GM21723 (cell line): ENCODE data around the gene ENO2.

ENCODE experiments used
- ATAC-seq: cut with Tn5 transposase; IDR thresholded peaks from one replicate; pipeline ENCODE4 v1.9.1; 2021; ENCODE audit warnings: mild to moderate bottlenecking, moderate library complexity; ENCODE audit not compliant: unreplicated experiment

ENO2 gene

DNA sequence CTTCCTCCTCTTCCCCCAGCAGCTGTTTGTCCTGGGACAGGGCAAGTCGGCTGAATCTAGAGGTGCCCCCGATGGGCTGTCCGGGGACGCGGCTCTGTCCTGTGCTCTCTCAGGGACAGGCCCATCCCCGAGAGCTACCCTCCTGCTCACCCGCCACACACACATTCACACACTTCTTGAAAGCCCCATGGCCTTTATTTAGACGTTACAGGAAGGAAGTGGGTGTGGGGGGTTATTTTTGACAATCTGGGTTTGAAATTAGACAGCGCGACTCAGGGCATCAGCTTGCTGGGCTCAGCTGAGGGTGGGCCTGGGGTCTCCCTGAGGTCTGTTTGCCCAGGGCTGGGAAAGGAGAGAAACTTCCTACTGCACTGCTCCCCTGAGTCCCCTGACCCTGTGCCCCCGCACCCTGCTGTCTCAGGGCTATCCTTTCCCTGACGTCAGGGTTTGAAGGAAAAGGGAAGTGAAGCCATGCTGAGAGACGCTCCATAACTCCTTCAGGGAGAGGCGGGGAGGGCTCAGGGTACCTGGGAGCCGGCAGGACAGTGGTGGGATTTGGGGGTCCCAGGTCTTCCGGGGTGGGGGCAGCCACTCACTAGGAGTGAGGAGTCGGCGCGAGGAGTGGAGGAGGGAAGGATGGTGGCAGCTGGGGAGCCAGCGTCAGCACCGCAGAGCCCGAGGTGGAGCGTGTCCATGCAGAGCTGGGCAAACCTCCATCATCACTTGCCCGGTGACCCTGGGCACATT lies 44.9 kb downstream of the ENO2 start:
- ATAC-seq, result peak; percentile 45

DNA sequence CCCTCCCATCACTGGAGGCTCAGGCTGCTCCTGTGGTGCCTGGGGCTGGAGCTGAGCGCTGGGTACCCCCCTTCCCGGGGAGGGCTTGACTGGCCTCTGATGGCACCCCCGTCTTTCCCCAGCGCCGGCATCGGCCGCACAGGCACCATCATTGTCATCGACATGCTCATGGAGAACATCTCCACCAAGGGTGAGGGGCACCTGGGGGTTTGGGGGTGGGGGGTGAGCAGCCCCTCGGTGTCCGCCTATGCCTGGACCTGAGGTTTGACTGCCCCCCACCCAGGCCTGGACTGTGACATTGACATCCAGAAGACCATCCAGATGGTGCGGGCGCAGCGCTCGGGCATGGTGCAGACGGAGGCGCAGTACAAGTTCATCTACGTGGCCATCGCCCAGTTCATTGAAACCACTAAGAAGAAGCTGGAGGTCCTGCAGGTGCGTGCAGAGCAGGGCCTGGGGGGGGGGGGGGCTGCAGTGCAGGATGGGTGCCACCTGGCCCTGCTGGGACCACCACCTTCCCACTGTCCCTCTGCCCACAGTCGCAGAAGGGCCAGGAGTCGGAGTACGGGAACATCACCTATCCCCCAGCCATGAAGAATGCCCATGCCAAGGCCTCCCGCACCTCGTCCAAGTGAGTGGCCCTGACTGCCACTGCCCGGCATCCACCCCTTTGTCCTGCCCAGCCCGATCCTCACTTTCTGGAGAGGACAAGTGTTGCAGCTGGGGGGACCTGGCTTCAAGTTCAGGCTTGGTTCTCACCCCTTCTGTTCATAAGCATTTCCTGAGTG lies 45.6 kb downstream of the ENO2 start:
- no peak for ATAC-seq

DNA sequence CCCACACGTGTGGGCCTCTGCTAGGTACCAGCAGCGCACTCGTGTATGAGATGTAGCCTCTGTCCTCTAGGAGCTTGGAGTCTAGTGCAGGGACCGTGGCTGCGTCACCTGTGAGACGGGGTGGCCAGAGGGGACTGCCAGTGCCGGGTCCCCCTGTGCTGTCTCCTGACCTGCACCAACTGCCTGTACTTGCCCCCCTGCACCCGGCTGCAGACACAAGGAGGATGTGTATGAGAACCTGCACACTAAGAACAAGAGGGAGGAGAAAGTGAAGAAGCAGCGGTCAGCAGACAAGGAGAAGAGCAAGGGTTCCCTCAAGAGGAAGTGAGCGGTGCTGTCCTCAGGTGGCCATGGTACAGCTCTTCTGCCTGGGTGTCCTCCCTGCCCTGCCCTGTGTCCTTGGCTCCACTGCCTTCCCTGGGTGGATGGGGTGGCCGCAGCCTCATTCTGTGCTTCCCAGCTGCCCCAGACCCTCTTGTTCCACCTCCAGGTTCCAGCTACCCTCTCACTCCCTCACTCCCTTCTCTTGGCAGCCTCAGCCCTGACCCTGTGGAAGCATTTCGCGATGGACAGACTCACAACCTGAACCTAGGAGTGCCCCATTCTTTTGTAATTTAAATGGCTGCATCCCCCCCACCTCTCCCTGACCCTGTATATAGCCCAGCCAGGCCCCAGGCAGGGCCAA lies 46.4 kb downstream of the ENO2 start:
- peak; percentile 30 for ATAC-seq

DNA sequence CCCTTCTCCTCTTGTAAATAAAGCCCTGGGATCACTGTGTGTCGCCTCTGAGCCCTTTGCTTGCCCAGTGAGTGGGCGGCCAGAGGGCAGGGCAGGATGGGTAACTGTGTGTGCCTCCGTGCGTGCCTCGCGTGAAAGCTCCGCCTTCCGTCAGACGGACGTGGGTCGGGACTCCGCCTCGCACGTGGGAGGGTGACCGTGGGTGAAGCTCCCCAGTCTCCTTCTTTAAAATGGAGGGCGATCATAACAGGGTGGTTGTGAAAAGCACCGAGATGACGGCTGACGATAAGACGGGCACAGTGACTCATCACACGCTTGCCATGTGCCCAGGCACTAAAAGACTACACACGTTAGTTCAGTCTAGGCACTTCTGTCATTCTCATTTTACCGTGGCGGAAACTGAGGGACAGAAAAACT lies 46.9 kb downstream of the ENO2 start:
- ATAC-seq, result no peak

DNA sequence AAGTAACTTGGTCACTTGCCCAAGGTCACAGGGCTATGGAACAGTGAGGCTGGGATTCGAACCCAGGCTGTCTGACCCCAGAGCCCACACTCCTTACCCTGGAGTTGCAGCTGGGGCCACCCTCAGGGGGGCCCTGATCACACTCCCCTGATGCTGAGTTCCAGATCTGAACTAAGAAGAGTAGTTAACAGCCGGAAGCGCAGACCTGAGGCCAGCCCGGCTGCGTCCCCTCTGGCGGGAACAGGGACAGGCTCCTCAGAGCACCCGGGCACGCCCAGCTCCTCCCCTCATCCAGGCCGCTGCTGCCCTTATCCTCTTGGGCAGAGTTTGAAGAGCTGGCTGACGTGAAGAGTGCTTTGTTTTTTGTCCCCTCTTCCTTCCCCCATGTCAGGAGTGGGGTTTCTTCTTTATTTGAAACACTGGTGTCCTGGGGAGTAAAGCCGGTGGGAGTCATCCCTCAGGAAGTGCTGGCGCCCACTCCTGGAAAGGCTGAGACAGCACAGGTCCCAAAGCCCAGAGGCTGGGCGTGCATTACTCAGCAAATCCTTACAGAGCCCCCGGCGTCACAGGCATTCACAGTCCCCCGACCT lies 47.4 kb downstream of the ENO2 start:
- no peak for ATAC-seq

DNA sequence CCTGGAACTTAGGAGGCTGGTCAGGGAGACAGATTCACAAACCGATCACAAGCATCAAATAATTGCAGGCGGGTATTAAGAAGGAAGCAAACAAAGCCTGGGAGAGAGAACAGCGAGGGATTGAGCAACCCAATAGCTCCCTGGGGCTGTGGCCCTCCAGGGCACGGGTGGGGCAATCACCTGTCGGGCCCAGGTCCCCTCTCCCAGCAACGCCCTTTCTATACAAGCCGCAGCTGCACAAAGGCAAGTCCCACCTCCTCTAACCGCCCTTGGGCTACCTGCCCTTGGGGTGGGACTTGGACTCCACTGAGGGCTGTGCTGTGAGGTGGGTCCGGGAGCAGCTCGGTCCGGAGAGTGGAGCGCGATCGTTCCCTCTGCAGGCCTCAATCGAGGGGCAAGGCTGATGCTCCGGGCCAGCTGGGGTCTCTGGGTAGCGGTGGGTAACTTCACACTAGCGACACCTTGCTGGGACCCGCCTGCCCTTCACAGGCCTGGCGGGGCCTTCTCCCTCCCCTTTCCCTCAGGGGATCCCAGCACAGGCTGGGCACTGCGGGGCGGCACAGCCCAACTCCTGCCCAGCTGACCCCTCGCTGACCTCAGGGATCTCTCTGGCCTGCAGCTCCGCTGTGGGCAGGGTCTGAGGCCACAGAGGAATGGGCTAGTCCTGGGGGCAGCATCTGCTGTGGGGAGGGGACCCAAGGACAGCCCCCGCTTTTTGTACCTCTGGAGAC lies 48.1 kb downstream of the ENO2 start:
- no peak for ATAC-seq

DNA sequence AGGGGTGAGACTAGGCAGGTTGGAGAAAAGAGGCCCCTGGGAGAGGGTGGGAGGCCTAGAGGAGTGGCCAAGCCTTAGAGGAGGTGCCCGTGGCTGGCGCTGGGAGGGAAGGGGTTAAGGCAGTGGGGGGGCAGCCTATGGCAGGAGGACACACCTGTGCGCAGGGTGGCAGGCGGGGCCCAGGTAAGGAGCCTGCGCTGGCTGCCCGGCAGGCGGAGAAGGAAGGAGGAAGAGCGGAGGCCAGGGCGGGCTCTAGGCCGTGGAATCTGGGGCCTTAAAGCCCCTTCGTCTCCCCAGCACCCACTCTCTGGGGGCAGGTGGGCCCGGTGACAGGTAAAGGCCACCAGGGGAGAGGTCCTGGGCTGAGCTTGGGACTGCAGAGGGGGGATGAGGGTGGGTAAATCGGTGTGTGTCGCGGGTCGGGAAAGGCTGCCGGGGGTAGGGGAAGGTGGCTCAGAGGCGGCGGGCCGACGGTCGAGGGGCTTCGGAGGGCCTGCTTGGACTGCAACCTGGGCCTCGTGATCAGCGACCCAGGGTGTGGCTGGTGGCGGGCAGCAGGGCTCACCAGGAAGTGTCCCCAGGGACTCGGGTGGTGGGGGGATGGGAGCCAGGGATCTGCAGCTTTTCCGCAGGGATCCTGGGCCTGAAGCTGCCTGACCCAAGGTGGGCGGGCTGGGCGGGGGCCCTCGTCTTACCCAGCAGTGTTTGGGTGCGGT lies 48.8 kb downstream of the ENO2 start:
- no peak for ATAC-seq

DNA sequence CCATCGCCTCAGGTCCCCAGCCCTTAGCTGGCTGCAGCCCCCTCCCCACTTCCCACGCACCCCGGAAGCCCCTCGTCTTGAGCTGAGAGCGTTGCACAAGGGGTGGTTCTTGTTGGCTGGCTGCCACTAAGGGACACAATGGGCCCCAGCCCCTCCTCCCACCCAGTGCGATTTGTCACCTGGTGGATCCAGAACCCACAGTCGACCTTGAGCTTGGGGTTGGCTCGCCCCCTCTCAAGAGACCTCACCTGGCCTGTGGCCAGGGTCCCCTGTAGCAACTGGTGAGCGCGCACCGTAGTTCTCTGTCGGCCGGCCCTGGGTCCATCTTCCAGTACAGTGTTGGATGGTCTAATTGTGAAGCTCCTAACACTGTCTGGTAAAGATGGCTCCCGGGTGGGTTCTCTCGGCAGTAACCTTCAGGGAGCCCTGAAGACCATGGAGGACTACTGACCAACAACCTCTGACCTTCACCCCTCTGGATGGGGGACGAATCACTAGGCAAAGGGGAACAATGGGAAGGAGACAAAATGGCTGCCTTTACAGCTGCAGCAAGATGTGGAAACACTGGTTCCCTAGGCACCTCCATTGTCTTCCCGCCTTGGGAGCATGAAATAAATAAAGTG lies 49.5 kb downstream of the ENO2 start:
- no peak for ATAC-seq

DNA sequence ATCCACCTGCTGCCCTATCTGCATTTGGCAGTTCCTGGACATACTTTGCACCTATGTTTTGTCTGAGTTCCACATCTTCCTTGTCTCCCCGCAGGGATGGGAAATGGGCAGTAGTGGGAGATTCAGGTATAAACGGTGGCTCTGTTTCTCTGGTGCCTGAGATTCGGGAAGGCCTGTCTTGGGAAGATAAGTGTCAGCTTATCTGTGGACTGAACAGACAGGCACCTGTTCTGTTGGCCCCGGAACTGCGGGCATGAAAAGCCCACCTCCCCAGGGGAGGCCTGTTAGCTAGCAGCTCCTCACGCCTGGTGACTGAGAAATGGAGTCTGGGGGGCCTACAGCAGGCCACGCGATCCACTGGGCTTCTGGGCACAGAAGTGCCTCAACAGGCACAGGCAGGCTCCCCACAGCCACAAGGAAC lies 50.2 kb downstream of the ENO2 start:
- no peak for ATAC-seq

DNA sequence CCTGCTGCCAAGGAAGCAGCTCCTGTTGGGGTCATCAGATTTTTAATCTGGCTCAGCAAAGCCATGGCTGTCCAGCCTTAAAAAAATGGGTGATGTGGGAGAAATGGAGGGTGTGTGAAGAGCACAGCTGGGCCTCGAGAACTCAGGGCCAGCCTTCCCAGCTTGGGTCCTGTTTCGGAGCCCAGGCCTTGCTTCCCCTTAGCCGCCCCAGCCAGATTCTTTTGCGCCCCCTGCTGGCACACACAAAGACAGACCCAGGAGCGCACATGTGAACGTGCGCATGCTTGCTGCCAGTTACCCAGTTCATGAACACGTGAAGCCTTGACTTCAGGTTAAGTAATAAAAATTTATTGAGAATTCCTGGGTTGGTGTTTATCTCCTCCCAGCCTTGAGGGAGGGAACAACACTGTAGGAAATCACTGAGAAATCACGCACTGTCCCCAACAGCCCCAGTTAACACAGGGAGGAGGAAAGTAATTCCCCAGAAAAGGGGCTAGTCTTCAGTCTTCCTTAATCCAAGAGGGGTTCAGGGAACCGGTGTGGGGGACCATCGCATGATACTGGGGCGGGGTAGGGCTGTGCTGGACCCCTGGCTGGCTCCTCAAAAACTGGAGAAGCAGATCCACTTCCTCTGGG lies 50.8 kb downstream of the ENO2 start:
- peak; percentile 36 for ATAC-seq

DNA sequence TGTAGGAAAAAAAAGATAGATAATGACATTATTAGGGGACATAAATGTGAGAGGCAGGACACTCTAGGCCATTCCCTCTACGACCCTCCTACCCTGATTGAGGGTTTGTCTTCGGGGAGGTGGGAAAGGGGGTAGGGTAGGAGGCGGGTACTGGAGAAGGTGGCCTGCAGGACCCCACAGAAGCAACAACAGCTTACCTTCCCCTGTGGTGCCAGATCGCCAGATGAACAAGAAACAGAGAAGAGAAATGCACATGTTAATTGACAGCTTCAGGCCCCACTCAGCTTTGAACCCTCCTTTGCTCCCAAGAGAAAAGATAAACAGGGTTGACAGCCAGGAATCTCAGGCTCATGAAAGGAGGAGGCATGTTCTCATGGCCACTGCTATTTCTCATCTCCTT lies 51.3 kb downstream of the ENO2 start:
- ATAC-seq, result no peak

DNA sequence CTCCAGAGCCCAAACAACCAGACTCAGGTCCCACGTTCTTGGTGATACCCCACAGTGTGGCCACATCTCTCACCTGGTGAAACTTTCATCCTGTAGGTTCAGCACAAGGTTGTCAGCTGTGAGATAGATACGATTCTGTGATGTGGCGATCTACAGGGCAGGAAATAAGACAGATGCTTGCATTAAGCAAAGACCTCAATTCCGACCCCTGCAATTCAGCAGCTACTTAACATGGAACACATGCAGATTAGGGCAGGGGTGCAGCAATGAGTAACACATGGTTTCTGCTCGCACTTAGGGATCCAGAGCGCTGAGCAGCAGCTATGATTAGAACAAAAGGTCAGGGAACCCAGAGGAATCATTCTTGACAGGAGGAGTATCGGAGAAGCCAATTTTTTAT lies 52.0 kb downstream of the ENO2 start:
- no peak for ATAC-seq

DNA sequence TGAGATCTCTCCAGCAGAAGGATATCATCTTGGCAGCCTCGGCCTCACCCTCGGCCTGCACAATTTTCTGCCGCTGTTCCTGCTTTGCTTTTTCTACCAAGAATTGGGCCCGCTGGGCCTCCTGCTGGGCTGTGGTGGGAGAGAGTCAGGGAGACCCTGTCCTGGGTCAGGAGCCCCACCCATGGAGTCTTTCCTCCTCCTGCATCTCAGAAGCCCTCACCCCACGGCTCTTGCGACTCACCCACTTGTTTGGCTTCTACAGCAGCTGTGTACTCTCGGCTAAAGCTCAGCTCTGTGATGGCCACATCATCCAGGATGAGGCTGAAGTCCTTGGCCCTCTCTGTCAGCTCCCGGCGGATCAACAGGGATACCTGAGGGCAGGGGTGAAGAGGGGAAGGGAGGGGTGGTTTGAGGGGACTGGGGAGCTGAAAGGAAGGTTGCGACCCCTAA lies 53.3 kb downstream of the ENO2 start:
- no peak for ATAC-seq

DNA sequence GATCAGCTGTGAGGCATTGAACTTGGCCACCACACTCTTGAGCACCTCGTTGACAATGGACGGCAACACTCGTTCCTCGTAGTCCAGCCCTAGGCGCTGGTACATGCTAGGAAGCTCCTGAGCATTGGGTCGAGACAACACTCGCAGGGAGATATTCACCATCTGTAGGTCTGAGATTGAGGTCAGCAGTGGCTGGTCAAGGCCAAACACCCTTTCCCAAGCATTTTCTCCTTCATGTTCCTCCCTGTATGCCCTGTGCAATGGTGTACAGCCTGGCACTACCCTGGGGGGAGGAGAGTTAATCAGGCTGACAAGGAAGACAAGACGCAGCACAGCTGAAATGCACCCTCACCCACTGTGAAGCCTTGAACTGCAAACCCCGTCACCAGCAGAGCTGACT lies 54.0 kb downstream of the ENO2 start:
- no peak for ATAC-seq

DNA sequence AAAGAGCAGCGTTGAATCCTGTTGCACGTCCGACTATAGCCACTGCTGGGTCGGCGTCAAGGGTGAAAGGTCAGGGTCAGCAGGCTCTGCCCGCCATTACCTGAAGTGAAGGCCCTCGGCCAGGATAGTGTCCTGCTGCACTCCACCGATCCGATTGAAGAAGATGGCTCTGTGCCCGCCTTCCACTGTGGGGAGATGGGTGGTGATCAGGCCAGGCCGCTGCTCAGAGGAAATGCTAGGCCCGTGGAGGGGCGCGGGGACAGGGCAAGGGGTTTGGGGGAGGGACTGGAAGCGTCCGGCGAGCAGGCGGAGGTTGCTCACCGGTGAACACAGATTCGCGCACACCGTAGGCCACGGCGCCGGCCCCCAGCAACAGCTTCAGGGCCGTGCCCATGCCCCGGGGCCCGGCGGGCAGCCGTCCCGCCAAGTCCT lies 55.7 kb downstream of the ENO2 start:
- no peak for ATAC-seq
